Activated CD8-positive, alpha-beta memory T cell treated with anti-CD3 and anti-CD28 coated beads, Interleukin-2, amount 50 U/mL, for 1 hour (primary cell): ENCODE data around the gene DEPDC5.

Source experiments
- DNase-seq: peaks from one replicate; pipeline ENCODE4 v3.0.0-alpha.2; 2020; ENCODE audit errors: extremely low read depth

The DEPDC5 gene

GRCh38 chr22:31852691-31853421, 99.0 kb downstream of the DEPDC5 start:
- no peak for DNase-seq

GRCh38 chr22:31853736-31854495, 100.1 kb downstream of the DEPDC5 start:
- no peak for DNase-seq

- no peak for DNase-seq
Observed at GRCh38 chr22:31857247-31857646, 103.4 kb downstream of the DEPDC5 start.

DNA sequence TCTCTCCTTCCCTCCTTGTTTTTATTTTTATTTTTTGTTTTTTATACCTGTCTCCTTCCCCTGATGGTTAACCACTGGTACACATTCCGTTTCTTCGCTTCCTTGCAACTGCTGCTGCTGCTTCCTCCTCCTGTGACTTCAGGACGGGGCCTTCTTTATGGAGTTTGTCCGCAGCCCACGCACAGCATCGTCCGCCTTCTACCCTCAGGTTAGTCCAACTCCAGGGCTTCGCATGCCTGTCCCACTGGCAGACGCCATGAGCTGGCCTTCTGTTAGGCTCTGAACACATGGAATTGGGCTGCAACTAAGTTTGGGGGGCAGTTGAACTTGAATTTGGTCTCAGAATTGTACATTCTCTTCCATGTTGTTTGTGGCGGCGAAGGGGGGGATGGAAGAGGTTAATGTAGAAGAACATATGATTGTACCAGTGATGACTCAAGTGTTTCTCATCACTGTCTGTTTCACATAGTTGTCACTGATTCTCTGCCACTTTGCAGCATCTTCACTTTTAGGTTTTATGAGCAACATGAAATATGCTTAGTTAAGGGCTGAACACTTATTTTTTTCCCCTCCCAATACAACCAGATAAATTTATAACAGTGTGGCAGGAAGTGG, 107.5 kb downstream of the DEPDC5 start:
- DNase-seq = no peak

DNA sequence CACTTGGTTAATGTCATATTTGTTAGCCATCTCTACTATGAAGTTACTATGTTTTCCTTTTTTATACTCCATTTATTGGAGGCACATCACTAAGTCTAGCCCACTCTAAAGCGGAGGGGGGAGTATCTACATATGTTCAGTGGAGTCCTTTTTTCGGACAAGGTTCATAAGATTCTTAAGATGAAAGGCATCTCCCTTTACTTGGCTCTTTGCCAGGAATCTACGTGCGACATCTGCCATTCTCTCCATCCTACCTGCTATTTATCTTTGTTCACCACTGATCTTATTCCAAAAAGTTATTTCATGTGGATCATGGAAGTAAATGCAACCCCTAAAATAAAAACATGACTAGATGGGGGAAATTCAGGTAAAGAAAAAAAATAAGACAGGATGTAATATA, 113.1 kb downstream of the DEPDC5 start:
- no peak for DNase-seq

DNA sequence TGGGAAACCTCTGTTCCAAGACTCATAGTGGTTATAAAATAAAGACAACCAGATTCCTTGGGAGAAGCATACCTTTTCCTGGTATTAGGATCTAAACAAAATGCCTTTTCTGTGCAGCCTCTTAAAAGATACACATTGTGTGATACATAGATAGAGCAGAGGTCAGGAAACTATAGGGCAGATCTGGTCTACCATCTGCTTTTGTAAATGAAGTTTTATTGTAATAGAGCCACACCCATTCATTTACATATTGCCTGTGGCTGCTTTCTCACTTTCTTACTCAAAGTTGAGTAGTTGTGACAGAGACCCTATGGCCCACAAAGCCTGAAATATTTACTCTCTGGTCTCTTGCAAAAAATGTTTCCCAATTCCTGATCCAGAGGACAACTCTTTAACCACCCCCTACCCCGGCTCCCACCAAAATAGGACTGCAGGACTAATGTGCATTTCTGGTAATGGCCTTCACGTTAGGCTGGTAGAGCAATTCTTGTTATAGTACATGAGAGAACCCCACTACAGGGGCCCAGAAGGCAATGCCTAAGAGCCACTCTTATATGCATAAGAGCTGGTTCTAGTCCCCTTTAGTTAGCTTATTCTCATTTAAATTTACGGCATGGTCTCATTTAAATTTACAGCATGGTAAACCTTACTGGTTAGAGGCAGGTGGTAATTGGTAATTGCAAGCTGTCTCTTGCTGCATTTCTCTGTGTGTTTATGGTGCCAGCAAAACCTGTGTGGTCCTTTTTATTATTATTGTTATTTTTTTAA, 113.8 kb downstream of the DEPDC5 start:
- no peak for DNase-seq

- DNase-seq = no peak
Observed at GRCh38 chr22:31869739-31870138, 115.9 kb downstream of the DEPDC5 start.

DNA sequence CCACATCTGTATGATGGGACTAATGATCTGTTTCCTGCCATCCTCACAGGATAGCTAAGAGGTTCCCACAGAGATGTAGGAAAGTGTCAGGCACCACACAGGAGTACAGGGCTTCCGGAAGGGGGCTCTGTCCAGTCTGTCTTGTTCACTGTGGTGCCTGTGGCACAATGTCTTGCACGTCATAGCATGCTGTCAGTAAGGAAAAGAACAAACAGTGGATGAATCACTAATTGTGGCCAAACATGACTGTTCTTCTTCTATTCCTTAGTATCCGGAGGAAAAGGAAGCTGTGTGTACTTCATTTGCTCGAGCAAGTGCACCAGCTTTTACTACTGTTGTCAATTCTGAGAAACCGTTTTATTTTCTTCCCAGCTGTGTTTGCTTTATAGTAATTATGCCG, 117.1 kb downstream of the DEPDC5 start:
- DNase-seq = no peak

- no peak for DNase-seq
Observed at GRCh38 chr22:31871480-31871879, 117.7 kb downstream of the DEPDC5 start.

DNA sequence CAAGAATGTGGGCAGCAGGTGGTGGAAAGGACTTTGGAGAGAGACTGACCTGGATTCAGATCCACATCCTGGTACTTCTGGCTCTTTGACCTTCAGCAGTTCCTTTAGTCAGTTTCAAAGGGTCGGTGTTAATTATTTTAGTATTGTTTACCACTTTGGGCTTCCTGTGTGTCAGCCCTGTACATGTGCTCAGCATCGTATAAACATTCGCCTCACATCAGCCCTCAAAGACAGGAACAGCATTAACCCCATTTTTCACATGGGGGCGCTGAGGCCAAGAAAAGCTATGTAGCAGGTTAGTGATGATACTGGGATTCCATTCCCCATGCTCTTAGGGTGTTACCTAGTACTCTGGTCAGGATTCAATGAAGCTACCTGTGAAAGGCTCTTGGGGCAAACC, 118.4 kb downstream of the DEPDC5 start:
- no peak for DNase-seq

GRCh38 chr22:31874821-31875220, 121.0 kb downstream of the DEPDC5 start:
- no peak for DNase-seq

DNA sequence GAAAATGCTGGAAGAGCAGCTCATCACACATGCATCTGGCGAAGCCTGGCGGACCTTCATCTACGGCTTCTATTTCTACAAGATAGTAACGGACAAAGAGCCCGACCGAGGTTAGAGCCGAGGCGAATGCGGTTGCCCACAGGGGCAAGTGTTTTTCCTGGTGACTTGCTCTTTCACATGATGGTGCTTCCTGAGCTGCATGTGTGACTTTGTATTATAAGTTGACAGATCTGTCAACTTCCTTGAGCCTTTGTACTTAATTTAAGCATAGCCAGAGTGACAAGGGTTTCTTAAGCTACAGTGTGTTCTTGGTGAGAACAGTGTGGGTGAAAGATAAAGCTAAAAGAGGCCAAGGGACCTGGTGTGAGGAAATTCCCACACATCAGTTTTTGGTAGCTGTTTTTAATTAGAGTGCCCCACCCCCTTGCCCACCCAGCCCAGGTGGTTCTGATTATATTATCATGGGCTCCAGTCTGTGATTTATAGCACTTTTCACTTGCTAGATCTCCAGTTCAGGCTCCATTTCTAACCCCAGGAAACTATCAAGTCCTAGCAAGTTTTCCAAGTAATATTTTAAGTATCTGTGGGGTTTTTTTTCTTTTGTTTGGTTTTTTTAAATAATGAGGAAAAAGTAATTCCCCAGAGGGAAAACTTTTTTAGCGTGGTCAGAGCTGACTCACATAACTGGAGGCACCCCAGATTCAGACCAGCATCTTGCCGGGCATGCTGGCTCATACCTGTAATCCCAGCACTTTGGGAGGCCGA, 122.5 kb downstream of the DEPDC5 start:
- DNase-seq = no peak

DNA sequence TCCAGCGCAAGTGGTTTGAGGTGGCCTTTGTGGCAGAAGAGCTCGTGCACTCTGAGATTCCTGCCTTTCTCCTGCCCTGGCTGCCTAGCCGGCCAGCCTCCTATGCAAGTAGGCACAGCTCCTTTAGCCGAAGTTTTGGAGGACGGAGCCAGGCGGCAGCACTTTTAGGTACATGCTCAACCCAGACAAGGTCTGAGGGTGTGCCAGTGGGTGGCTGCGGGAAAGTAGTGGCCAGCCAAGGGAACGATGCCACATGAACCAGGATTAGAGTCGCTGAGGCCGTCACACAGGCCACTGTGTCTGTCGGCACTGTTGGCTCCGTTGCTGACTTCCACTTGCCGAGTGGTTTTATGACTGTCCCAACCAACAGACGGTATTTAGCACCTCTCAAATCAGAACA, 125.8 kb downstream of the DEPDC5 start:
- no peak for DNase-seq

DNA sequence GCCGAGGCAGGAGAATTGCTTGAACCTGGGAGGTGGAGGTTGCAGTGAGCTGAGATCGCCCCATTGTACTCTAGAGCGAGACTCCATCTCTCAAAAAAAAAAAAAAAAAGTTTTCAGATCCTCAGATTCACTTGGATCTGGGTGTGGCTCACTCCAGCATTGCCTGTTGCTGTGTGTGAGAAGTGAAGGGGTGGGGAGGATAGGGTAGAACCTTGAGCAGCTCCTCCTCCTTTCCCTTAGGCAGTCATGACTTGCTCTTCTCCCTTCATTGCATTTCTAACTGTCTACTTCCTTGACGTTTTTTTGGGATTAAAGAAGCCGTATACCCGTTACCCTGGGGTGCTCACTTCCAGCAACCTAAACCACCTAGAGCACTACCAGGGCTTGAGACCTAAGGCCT, 127.4 kb downstream of the DEPDC5 start:
- no peak for DNase-seq

DNA sequence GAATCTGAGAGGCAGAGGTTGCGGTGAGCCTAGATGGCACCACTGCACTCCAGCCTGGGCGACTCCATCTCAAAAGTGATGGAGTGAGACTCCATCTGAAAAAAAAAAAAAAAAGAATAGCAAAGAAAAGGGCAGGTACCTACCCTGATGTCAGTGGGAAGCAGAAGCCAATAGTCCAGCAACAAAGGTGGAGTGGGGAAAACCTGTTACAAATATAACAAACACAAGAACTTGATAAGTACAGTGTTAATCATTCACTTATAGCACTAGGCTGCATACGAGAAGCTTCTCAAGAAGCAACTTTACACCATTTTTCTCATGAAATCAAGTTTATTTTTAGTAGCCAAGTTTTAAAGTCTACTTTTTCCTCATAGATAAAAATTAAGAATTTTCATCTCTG, 128.0 kb downstream of the DEPDC5 start:
- DNase-seq = no peak

DNA sequence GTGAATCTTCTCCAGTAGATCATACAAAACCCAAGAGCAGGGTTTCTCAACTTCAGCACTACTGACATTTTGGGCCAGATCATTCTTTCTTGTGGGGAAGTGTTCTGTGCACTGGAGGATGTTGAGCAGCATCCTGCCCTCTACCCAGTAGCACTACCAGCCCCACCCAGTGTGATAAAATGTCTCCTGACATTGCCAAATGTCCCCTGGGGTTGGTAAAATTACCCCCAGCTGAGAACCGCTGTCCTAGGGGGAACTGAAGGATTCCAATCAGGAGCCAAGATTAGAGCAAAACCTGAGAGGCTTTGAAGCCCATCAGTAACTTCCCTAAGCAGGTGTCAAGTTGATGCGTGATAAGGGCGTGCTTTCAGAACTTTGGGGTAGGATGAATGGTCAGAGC, 129.2 kb downstream of the DEPDC5 start:
- no peak for DNase-seq

DNA sequence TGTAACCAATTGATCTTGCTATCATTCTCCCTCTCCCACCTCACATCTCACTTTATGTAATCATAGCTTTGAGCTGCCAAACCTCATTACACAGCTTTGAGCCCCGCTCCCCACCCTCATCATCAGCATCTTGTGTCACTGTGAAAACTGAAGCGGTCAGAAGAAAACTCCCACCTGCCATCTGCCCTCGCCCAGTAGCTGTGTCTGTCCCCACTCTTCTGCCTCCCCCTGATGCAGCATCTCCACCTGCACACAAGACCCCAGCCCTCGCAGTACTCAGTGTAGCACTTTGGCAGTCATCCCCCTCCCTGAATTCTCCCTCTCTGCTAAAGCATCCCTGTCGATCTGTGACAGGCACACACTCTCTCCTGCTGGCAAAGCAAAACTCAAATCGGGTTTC, 130.2 kb downstream of the DEPDC5 start:
- DNase-seq = no peak

DNA sequence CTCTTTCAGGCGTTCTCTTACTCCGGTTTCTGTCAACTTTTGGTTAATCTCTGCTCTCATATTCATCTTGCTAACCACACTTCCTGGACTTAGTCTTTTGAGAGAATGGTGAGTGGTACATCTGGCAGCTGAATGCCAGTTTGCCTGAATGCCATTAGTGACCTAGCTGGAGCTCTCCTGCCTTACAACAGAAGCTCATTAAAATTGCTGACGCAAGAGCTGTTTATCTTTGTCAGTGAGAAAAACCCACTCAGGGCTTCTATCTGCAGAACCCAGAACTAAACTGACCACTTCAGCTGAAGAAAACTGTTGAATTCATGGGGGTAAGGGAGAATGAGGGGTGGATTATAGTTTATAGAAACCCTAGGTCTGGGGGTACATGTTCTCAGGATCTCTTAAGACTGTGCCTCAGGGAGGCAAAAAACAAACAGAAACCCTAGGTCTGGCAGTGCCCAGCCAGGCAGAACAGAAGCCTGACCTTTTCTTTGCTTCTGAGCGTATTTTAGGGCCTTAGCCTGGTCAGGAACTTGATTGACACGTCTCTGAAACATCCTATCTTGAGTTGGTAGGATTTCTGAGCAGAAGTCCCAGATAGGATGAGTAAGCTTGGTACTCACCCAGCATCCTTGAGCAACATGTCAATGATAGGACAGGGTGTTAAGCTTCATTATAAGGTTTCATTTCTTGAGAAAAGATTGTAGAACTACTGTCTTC, 137.7 kb downstream of the DEPDC5 start:
- DNase-seq = no peak

GRCh38 chr22:31892080-31892433, 138.2 kb downstream of the DEPDC5 start:
- no peak for DNase-seq

DNA sequence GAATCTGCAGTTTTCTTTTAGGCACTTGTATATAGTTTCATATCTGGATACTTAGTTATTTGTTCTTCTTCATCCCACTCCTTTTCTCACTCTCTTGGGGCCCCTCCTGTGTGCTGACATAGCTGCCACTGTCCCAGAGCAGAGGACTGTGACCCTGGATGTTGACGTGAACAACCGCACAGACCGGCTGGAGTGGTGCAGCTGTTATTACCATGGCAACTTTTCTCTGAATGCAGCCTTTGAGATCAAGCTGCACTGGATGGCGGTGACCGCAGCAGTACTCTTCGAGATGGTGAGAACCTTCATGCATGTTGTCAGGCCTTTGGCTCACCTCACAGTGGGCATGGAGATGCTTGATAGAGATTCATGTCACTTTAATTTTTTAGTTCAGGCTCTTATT, 139.6 kb downstream of the DEPDC5 start:
- no peak for DNase-seq
